ENCODE measurements around the gene RSBN1.
"Not testable (repeated sequence)": the region's sequence is repeated elsewhere in the genome, so short reads cannot be mapped to it uniquely, and the experiment has no call there.

The RSBN1 gene

GRCh38 chr1:113782406-113782805 is 29.9 kb downstream of the RSBN1 start:
- DNase-seq (ENCODE audit: low read depth in 3 of 3), result no peak

GRCh38 chr1:113780374-113781146 is 31.7 kb downstream of the RSBN1 start:
- no peak for DNase-seq (ENCODE audit: low read depth in 3 of 3)

- DNase-seq (ENCODE audit: low read depth in 3 of 3), result no peak
Measured at GRCh38 chr1:113779542-113779941, 32.7 kb downstream of the RSBN1 start.

- DNase-seq (ENCODE audit: low read depth in 3 of 3), result no peak
Measured at GRCh38 chr1:113777561-113777960, 34.7 kb downstream of the RSBN1 start.

- DNase-seq (ENCODE audit: low read depth in 3 of 3), result no peak
Measured at GRCh38 chr1:113770031-113770430, 42.2 kb downstream of the RSBN1 start.

- DNase-seq (ENCODE audit: low read depth in 3 of 3), result no peak
Measured at GRCh38 chr1:113769601-113769970, 42.7 kb downstream of the RSBN1 start.

- DNase-seq (ENCODE audit: low read depth in 3 of 3), result no peak
Measured at GRCh38 chr1:113768916-113769600, 43.2 kb downstream of the RSBN1 start.

GRCh38 chr1:113765306-113766230 is 46.7 kb downstream of the RSBN1 start:
- DNase-seq (ENCODE audit: low read depth in 3 of 3), result no peak

- DNase-seq (ENCODE audit: low read depth in 3 of 3), result no peak
Measured at GRCh38 chr1:113763661-113764060, 48.6 kb downstream of the RSBN1 start.

- no peak for DNase-seq (ENCODE audit: low read depth in 3 of 3)
Measured at GRCh38 chr1:113761937-113762336, 50.3 kb downstream of the RSBN1 start.

GRCh38 chr1:113760102-113761080 is 51.9 kb downstream of the RSBN1 start:
- DNase-seq (ENCODE audit: low read depth in 3 of 3), result no peak

- DNase-seq (ENCODE audit: low read depth in 3 of 3), result peak; percentile 8 to 60 (median 17)
Measured at GRCh38 chr1:113759333-113760101, 52.8 kb downstream of the RSBN1 start, which contains the start of gene PHTF1. PHTF1 (minus strand) TSS chr1:113759486; CDS start chr1:113758703, 783 bp downstream.

- peak; percentile 26 to 54 (median 31) for DNase-seq (ENCODE audit: low read depth in 3 of 3)
Measured at GRCh38 chr1:113758631-113759332, 53.5 kb downstream of the RSBN1 start.

- no peak for DNase-seq (ENCODE audit: low read depth in 3 of 3)
Measured at GRCh38 chr1:113756461-113756860, 55.8 kb downstream of the RSBN1 start.

GRCh38 chr1:113753333-113753732 is 58.9 kb downstream of the RSBN1 start:
- DNase-seq (ENCODE audit: low read depth in 3 of 3), result not testable (repeated sequence)

- DNase-seq (ENCODE audit: low read depth in 3 of 3), result no peak
Measured at GRCh38 chr1:113751516-113751915, 60.8 kb downstream of the RSBN1 start.

- DNase-seq (ENCODE audit: low read depth in 3 of 3), result no peak
Measured at GRCh38 chr1:113751114-113751513, 61.2 kb downstream of the RSBN1 start.

GRCh38 chr1:113749402-113749801 is 62.9 kb downstream of the RSBN1 start:
- no peak for DNase-seq (ENCODE audit: low read depth in 3 of 3)

- DNase-seq (ENCODE audit: low read depth in 3 of 3), result no peak
Measured at GRCh38 chr1:113747376-113747775, 64.9 kb downstream of the RSBN1 start.

Measured in stimulated activated CD4-positive, alpha-beta T cell treated with anti-CD3 and anti-CD28 coated beads, TNF-alpha, amount 100 ng/mL, for 24 hours (primary cell).